Measurements from ENCODE around the gene LYRM4.

The LYRM4 gene

DNA sequence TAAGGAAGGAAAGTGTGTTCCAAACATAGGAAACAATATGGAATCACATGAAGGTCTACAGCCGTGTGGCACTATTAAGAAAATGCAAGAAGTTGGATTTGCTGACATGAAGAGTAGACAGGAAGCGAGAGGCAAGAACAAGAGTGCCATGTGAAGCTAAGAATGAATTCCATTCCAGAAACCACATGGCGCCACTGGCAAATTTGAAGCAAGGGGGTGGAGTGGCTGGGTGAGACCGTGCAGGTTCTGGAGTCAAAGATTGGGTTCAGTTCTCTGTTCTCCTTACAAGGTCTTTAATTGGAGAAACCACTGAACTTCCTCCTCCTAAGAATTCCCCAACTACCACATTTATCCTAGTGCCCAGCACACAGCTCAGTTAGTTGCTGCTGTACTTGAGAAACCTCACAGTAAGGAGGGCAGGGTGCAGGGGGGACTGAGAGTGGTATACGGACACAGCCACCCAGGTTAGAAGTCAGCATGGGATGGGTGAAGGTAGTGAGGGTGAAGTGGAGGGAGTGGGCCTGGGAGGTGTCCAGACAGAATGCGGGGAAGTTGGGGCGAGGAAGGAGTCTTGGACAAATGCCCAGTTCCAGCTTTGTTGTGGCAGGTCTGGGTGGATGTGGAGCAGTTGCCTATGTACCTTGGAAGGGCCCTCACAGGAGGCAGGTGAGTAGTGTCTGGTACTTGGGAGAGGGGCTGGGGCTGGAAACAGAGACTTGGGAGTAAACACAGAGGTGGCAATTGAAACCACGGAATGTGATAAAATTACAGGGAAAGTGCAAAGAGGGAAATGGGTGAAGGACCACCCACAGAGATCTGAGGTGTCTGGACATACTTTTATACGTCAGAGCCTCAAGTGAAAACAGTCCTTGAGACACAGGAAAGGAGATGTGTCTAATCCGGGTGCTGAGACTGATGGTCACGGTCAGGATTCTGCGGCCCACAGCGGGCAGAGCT lies 14.3 kb downstream of the LYRM4 start:
- DNase-seq (ENCODE audit: low read depth in 3 of 3): no peak

DNA sequence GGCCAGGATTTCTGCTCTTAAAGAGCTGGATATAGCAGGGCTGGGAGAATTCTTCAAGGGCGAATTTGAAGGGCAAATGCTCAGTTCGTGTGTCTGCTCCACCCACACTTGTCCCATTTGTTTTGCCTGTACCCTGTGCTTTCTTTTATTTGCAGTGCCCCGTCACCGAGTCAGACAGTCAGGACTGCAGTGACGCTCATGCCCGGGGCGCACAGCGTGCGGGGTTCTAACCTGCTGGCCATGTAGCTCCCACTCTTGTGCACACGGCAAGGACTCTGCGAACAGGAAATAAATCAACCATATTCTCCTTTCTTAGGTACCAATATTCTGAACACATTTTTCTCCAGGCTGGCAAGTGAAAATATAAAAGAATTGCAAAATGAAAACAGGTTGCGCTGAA lies 17.7 kb downstream of the LYRM4 start:
- DNase-seq (ENCODE audit: low read depth in 3 of 3): no peak

DNA sequence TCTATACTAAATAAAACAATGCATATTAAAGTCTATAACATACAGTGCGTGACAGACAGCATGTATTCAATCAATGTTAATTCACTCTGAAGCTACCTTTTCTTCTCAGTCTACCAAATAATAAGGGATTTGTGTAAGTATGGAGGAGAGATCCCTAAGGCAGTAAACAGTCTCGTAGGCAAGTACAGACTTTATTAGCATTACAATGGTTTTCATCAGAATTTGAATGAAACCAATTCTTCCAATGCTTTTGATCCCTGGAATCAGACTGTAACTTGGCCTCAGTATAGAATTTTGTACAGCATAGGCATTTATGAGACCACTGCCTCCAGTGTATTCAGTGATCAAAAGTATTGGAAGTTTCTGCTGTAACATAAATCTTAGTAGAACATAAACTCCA lies 19.5 kb downstream of the LYRM4 start:
- DNase-seq (ENCODE audit: low read depth in 3 of 3): no peak

DNA sequence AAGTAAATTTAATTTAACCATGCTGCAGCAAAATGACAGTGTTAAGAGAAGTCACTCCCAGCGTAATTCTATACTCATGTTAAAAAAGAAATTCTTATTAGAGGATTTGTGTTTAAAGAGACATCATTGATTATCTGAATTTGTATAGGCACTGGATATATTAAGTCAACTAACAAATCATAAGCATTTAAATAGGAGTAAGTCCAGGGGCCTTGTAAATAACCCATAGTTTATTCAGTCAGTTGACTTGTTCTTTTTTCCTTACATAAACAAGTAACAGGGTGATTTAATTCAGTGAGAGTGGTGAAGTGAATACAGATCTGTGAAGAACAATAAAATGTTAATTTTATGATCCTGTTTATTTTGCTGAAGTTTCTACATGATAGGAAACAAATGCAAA lies 22.4 kb downstream of the LYRM4 start:
- DNase-seq (ENCODE audit: low read depth in 3 of 3): no peak

DNA sequence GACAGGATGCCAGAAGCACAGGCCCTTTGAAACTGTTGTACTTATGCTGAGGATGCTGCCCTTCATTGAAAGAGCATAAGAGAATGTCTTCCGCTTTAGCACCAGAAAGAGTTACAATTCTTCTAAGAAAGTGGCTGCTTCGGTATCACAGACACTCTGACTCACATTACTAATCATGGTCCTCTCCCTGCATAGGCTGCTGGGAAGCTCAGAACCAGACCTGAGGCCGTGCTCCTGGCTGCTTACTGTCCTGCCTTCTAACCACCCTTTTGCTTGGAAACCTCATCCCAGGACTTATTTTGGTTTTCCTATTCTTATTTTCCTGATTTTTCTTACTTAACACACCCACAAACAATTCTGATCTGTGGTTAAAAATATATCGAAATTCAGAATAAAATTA lies 22.9 kb downstream of the LYRM4 start:
- no peak for DNase-seq (ENCODE audit: low read depth in 3 of 3)

DNA sequence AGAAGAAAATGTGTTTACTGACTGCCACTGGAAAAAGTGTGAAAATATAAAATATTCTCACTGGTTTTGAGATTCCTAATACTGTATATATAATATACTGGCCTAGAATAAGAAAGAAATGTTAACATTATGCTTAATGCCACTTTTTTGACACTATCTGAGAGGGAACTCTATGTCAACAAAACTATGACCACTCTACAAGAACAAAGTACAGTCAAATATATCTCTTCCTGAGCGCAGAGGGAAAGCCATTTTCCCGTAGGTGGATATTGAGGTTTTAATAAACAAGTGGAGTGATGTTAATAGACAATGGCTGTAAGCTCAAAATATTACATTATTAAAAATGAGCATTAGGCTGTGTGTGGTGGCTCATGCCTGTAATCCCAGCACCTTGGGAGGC lies 24.9 kb downstream of the LYRM4 start:
- DNase-seq (ENCODE audit: low read depth in 3 of 3): no peak

DNA sequence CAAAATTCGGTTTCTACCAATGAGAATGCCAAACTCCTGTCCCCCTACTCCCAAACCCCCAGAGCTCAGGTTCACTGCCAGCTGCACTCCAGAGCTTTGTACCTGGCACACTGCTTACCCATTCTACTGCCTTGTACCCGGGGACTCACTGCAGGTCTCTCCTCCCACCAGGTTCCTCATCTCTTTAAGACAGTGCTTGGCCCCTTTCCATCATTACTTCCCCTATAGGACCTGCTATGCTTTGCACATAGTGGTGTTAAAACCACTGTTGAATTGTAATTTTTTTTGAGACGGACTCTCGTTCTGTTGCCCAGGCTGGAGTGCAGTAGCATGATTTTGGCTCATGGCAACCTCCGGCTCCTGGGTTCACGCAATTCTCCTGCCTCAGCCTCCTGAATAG lies 25.9 kb downstream of the LYRM4 start:
- DNase-seq (ENCODE audit: low read depth in 3 of 3): no peak

DNA sequence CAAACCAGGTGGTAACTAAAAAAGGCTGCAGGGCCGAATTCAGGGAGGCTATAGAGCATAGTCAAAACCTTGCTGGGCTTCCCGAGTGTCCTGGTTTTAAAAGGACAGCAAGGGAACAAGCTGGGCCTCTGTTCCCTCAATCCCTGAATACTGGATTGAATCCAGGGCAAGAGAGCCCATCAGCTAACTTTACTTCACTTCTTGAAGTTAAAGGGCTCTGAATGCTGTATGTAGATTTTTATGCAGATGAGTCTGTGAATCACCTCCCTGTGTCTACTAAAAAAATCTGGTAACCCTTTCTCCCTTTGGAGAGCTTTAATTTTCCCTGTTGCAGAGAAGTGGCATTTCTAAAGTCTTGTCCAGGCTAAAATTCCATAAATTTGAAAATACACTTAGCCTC lies 29.5 kb downstream of the LYRM4 start:
- no peak for DNase-seq (ENCODE audit: low read depth in 3 of 3)

DNA sequence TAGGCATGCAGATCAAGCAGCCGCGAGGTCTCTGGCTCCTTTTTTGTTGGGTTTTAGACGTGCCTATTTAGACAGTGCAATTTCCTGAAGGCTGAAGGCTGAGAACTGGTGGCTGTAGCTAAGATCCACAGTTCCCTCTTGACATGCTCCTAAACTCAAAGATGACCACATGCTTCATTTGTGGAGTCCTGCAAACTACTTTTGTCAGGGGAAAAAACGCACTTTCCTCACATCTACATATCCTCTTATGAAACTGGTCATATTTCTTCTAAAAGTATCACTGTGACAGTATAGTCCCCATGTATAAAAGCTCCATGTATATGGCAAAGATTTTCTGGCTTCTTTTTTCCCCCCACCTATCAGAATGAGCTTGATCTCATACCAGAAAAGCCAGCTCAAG lies 30.7 kb downstream of the LYRM4 start:
- DNase-seq (ENCODE audit: low read depth in 3 of 3): no peak

DNA sequence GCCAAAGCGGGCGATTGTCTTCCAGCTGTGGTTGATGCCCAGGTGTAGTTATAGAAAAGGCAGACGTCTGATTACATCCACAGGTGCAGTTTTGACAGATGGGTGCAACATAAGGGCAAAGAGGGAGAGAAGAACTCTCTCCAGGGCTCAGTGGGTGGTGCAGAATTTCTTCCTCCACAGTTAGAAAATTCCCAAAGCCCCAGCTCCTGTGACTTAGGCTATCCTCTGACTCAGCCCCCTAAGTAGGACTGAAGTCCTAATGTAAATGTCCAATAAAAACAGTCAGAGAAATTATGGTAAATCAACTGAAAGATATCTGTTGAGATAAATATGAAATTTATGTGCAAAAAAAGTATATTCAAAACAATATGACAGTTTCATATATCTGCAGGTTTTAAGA lies 31.4 kb downstream of the LYRM4 start:
- DNase-seq (ENCODE audit: low read depth in 3 of 3): no peak

DNA sequence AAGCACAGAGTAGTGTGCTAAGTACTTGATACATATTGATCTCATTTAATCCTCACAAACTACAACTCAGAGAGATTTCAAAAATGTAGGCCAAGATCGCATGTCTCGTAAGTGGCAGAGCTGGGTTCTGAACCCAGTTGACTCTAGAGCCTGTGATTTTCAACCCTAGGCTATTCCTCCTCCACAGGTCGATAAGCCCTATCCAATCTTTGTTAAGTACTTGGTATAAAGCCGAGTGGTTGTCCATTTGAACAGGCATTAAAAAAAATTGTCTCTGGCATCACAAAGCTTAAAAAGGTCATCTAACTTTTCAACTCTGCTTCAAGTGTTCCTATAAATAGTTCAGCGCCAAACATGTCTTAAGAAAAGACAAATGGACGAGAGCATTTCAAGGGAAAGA lies 37.4 kb downstream of the LYRM4 start:
- DNase-seq (ENCODE audit: low read depth in 3 of 3): no peak

DNA sequence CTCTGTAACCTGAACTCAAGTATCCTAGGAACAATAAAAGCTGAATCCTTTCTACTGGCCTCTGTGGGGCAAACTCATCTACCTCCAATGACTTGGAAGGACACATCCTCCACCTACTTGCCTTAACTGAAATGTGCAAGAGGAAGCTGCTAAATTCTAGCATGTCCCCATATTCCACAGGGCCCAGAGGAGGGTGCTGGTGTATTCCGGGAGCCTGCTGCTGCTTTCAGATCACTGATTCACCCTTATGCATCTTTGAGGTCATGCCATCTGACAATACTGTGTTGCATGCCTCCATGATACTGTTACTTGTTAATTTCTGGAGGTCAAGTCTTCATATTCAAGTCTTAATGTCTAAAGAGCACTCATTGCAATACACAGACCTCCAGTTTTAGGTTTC lies 40.3 kb downstream of the LYRM4 start:
- DNase-seq (ENCODE audit: low read depth in 3 of 3): no peak

DNA sequence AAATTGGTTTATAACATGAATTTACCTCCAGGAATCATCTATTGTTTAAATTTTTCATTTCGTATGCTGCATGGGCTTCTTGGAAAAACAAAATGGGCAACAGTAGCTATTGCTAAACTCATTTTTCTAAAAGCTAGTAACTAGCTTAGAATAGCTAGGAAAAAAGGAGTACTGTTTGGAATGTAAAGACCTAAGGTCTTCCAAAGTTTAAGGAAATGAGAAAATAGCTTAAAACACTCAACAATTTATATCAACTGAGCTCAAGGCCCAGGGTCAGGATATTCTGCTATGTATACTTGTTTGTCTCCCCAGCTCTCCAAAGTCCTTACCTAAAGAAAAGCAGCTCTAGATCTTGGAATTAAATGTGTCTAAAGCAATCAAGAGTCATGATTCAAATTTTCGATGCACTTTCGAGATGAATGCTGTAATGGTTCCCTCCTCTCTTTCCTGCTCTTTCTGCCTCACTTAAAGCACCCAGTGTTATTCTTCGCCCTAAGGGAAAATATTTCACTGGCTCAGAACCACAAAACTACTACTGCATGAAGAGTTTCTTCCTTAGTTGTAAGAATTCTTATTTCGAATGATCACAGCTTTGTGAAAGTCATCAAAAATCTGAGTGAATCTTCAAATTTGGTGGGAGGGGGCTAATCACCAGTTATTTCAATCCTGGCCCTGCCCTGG lies 41.6 kb downstream of the LYRM4 start:
- DNase-seq (ENCODE audit: low read depth in 3 of 3): no peak

DNA sequence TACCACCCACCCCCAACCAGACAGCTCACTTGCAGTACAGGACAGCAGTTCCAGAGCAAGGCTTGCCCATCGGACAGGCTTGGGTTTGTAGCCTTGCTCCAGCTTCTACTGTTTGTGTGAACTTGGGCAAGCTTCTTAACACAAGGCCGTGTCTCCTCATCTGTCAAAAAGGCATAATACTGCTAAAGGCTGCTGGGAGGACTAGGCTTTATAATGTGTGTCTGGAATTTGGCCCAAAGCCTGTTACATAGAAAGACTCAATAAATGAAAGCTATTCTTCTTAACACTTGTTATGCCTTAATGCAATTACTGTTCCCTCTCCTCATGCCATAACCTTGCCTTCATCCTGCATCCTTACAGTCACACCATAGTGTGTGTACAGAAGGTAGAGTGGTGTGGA lies 43.4 kb downstream of the LYRM4 start:
- no peak for DNase-seq (ENCODE audit: low read depth in 3 of 3)

DNA sequence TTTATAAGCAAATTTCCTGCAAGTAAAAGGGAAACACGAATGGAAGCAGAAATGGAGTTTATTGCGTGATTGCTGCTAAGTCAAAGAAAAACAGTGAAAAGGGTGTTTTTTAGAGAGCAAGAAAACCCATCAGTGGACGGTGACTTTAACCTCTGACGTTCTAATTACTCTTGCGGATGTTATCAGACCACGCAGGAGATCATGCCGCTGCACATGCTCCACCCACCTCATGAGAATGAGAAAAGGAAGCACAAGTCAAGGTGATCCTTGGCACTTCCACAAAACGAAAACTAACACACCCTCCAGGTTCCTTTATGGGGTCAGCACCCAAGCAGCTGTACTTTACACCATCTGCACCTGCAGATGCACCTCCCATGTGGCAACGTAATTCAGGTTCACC lies 45.0 kb downstream of the LYRM4 start:
- no peak for DNase-seq (ENCODE audit: low read depth in 3 of 3)

DNA sequence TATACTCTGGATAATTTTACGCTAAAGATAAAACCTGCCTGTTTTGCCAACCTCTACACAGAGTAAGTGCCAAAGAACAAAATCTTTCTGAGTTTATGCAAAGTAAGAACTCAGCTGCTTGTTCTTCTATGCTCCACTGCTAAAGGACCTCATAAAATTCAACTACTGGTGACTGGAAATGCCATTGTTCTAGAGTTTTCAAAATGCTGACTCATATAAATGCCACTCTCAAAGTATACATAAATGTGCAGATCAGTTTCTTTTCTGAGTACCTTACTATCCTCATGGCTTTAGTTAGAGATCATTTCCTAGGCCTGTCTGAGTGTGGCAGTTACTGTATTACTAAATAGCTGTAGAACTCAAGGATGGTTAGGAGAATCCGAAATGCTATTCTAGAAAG lies 45.6 kb downstream of the LYRM4 start:
- no peak for DNase-seq (ENCODE audit: low read depth in 3 of 3)

DNA sequence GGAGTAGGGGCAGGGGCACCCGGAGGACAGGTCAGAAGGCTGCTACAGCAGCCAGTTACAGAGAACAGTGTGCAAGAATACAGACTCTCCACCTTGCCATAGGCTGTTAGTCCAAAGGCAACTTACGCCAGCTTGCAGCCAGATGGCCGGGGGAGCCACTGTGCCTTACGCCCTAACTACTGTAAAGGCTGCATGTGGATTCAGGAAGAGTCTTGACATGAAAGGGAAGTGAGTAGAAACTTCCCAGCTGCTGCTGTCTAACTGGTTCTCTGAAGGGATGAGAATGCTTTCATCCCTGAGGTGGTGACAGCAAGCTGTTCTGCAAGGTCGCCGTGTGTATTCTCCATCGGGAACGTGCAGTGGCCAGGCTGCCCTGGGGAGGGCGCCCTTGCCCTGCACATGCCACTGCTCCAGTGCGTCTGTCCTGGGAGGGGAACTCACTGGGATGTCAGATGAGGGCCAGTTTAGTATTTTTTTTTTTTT lies 46.1 kb downstream of the LYRM4 start:
- no peak for DNase-seq (ENCODE audit: low read depth in 3 of 3)

DNA sequence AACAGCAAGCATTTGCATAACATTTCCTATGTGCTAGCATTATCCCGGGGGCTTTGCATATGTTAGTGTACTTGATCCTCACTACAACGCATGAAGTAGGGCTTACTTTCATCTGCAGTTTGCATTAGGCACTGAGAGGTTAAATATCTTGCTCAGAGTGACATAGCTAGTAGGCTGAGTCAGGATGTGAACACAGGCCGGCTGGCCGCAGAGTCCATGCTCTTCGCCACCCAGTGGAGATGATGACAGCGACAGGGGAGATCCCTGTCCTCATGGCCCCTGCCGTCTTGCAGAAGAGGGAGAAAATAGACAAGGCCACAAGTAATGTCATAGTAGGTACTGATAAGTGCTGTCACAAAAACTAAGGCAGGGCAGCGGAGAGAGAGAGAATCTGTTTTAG lies 46.9 kb downstream of the LYRM4 start:
- DNase-seq (ENCODE audit: low read depth in 3 of 3): no peak

DNA sequence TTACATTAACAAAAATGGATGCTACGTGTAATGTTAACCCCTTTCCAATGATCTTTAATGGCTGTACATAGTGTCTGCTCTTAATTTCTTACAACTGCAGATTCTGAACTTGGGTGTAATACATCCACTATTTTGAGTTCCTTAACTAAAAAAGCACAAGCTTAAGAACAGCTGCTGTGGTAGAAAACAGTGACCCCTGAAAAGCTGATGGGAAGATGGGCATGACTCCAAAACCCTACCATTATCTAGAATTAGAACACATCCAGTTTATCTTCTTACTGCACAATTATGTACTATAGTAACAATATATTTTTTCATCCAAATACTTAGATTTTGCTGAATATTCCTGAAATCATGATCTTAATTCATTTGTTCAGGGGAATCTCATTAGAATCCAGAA lies 49.3 kb downstream of the LYRM4 start:
- no peak for DNase-seq (ENCODE audit: low read depth in 3 of 3)

DNA sequence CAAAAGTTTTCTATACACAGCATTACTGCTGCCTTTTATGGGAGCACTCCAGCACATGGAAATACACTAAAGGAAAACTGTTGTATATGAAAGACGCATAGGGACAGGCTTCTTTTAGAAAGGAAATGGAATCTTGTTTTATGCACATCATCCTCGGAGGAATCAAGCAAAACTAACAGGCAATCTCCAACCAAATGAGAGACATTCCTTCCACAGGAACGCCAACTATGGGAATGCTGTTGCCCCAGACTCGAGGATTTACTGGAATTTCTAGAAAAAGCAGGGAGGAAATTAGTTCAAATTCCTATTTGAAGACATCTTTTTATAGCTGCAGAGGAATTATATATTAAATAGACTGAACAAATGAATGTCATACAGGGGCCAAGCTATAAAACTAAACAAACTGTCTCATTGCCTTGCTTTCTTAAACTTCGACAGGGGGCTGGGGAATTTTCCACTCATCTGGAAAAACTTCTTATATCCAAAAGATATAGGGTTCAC lies 52.2 kb downstream of the LYRM4 start:
- DNase-seq (ENCODE audit: low read depth in 3 of 3): no peak

DNA sequence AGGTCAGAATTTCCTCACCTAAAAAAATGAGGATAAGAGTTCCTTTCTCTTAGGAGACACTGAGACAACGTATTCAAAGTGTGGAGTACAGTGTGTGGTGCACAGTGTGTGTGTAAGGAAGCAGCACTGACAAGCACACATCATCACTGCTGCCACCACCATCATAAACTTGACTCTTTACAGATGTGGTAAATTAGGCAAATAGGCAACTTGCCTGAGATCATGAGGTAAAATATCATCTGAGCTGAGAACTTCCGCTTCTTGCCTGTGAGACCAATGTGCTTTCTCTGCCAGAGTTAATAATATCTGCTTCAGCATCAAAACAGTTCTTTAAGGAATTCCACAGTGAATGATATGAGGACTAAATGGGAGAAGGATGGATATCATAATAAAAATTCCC lies 52.7 kb downstream of the LYRM4 start:
- DNase-seq (ENCODE audit: low read depth in 3 of 3): no peak

DNA sequence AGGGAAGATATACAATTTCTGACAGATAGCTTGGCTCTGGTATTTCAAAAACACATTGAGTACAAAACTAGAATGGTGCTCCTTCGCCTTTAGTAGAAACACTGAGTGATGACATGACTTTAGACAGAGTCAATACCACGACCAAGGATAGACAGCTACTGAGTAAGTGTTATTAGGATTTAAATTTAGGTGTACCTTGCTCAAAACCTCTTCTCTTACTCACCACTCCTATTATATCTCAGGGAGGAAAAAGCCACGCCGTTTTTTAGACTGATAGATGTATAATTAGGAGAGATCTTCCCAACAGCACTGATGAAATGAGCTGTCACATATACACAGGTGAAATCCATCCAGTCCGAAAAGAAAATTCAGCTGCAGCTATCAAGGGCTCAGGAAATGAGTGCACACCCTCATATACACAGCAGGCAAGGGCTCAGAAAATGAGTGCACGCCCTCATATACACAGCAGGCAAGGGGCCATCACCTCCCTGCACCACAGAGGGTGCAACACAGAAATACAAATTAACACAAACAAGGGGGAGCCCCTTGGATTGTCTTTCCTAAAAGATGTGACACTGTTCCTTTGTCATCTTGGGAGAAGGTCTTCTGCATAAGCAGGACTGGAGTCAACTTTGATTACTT lies 53.7 kb downstream of the LYRM4 start:
- no peak for DNase-seq (ENCODE audit: low read depth in 3 of 3)

All from stimulated activated CD4-positive, alpha-beta T cell treated with anti-CD3 and anti-CD28 coated beads, TNF-alpha, amount 100 ng/mL, for 4 hours (primary cell).